OCI-M2 (cell line): ENCODE measurements around the gene AP5B1.

ENCODE experiments used
- DNase-seq: peaks from one replicate; lab custom pipeline; 2025; ENCODE audit not compliant: unreplicated experiment; lab: John Stamatoyannopoulos, UW

Gene AP5B1, protein sequence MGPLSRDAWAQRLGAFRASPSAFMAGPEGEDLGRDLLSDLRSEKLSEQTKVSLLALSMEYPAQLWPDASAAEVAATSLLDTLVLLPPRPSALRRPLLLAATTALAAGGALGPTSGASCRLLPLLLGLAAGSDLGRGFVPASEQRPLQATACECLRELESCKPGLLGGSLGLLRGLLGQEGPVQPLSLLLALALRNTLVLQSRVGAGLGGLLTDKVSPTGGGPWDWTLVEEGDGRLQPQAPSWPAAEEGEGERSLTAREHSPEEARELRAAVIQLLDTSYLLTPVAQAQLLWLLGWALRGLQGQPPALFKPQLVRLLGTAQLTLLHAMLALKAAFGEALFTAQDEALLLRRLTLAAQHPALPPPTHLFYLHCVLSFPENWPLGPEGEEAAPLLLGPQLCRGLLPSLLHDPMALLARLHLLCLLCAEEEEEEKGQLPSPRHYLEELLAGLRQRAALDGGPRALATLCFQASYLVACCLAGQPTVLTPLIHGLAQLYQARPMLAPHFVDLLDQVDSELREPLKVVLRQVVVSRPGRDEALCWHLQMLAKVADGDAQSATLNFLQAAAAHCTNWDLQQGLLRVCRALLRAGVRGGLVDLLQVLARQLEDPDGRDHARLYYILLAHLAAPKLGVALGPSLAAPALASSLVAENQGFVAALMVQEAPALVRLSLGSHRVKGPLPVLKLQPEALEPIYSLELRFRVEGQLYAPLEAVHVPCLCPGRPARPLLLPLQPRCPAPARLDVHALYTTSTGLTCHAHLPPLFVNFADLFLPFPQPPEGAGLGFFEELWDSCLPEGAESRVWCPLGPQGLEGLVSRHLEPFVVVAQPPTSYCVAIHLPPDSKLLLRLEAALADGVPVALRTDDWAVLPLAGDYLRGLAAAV

GRCh38 chr11:65780770-65781151 is at the start of gene AP5B1:
Gene AP5B1 (minus strand): TSS chr11:65780976. CDS start chr11:65780591, 385 bp downstream.
- DNase-seq, result no peak

DNA sequence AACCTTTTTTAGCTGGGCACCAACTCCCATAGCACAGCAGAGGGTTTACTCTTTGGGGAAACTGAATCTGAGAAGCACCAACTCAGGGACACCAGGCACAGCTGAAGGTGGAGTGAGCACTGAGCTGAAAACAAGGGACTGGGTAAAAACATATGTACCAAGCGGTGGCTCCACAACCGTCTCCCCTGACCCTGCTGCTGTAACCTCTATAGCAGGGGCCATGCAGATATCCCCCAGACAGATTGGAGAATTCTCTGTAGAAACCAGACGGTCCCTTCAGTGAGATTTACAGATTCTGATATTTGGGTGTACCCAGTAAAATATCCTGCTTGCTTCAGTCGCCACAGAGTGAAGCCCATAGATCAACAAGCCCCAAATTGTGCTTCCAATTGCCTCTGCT is 48.7 kb upstream of the AP5B1 start:
- no peak for DNase-seq

- DNase-seq, result no peak
Measured at GRCh38 chr11:65826984-65827735, 46.4 kb upstream of the AP5B1 start.

GRCh38 chr11:65822776-65823528 is 42.2 kb upstream of the AP5B1 start:
- no peak for DNase-seq

GRCh38 chr11:65821107-65821506 is 40.3 kb upstream of the AP5B1 start:
- DNase-seq, result no peak

GRCh38 chr11:65817835-65818680 is 37.3 kb upstream of the AP5B1 start:
- peak; percentile 20 for DNase-seq

- no peak for DNase-seq
Measured at GRCh38 chr11:65817312-65817834, 36.6 kb upstream of the AP5B1 start.

DNA sequence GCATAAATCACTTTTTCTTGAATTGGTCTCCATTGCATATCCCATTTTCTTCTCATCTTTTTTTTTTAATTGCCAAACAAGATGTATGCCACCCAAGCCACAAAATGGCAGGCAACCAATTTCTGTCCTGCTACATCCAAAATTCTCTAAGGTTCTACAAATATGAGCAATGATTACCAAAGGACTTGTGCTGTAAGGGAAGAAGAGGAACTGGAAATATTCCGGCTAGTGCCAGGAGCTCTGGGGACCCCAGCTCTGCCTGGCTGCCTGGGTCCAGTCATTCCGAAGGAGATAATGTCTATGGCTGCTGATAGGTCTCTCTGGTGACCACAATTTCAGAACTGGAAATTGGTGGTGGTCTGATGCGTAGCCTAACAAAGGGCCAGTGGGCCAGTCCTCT is 35.9 kb upstream of the AP5B1 start:
- no peak for DNase-seq

- no peak for DNase-seq
Measured at GRCh38 chr11:65814986-65815565, 34.3 kb upstream of the AP5B1 start.

DNA sequence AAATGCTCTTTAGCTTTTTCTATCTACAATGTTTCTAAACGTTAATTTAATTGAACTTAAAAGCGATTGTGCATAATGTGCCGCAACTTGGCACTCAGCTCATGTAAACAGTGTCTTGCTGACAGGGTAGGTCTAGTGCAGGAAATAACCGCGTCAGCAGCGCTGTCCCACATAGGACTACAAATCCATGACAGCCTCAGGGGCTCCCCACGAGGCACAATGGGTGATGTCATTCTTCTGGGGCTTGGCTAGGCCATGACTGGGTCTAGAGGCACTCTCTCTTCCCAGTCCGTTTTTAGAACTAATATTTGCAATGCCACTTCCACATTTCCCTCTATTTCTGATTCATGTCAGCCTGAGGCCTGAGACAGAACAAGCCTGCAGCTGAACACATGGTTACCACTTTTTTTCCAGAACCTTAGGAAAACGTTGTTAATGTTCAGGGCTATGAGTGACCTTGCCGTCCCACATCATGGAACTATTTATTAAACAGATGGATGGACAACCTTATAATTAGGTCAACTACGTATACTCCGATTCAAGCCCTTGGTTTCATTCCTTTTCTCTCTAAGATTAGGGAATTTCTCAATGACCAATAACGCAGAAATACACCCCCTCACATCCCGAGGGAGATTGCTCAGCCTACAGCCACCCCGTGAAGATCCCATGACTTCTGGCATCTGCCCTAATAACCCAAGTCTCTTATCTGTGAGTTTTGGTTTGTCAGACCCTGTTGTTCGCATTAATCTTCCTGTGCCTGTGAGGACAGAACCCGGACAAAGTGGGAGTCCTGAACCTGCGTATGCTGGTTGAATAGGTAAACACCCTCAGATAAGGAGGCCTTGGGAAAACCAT is 33.6 kb upstream of the AP5B1 start:
- no peak for DNase-seq

DNA sequence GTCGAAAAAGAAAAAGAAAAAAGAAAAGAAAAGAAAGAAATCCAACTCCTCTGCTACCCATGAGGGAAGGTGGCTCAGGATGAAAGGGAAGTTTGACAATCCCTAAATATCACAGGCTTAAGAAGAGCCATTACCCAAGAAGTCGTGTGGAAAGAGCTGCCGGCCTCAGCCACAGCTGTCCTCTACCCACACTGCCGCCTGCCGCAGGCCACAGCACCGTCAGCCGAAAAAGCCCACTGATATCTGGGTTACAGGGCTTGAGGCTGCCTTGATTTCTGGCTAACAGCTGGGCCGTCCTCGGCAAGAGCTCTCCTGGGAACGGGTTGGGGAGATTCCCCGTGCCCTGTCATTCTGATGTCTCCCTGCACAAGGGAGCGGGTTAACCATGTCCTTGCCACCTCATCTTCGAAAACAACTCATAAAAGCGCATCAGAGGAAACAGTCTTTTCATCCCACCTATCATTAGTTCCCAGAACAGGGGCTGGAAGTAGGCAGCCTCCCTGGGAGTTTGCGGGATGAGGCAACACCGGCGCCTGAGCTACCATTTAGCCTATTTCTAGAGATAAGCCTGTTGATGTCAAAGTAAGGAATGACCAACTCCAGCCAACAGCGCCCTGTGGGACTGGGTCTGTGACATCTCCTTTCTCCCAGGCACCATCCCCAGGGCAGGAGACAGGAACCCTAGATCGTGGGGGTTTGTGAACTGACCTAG is 31.1 kb upstream of the AP5B1 start:
- no peak for DNase-seq

- DNase-seq, result no peak
Measured at GRCh38 chr11:65810046-65810868, 29.5 kb upstream of the AP5B1 start.

GRCh38 chr11:65809496-65809895 is 28.7 kb upstream of the AP5B1 start:
- DNase-seq, result no peak

DNA sequence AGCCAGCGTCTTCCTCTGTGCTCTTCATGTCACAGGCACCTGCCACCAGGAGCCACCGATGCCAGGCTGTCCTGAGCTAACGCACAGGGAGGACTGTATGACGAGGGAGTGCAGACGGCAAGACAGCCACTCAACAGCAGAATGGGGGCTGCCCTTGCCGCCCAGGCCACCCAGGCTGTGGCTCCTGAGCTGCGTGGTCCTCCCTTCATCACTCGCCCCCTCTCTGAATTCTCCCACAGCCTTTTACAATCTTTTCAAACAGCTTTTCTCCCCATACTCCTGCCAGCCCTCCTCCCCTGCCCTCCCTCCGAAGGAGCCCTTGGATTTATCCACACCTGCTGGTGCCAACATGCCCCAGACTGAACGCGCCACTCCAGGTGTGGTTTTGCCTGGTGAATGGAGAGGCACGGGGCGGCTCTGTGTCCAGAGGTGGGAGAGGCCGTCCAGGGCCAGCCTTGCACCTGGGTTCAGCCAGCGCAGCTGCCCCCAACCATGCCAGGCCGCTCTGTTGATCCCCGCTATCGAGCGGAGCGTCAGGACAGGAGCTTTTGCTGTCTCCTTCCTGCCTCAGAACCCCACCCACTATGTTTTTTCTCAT is 28.1 kb upstream of the AP5B1 start:
- no peak for DNase-seq

DNA sequence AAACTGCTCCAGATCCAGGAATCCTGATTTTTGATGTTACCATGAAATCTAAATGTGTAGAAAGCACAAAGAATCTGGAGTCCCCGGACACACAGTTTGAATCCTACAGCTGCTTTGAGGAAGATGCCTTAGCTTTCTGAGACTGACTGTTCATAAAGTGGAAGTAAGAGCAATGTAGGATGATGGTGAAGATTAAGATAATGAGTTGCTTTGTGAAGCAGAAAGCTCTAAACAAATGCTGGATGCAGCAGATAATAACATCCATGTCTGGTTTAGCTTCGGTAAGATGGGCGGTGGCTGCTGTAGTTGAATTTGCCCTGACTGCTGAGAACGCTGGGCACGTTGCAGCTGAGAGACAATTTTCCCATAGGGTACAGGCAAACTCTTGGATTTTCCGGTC is 26.2 kb upstream of the AP5B1 start:
- peak; percentile 22 for DNase-seq

DNA sequence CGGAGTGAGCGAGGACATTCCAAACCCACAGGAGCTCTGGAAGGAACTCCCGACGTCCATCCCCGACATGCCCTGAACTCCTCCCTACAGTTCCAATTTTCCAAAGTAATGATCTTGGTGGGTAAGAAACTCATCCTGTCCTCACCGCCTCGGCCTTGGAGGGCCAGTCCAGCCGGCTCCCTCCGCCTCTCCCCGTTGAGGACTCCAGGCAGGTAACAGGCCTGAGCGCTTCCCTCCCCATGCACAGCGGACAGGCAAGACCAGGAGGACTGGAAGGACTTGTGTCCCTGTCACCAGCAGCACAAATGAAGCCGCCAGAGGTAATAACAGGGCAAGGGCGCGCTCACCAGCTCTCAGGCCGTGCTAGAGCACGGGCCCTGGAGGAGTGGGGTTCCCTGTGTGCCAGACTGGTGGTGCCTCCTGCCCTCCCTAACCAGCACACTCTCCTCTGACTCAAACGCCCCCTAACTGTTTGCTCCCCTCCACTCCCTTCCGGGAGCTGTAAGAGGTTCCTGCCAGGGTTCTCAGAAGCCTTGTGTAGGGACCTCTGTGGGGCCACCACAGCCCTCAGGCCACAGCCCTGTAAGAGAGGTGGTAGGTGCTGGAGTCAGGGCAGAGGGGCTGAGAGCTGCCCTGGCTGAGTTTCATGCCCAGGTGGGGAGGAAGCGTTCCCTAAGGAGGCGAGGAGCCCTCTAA is 23.2 kb upstream of the AP5B1 start:
- DNase-seq, result no peak
